ENCODE results near the gene FAM193A.
"Not testable (repeated sequence)": the region's sequence is repeated elsewhere in the genome, so short reads cannot be mapped to it uniquely, and the experiment has no call there.

Gene FAM193A

GRCh38 chr4:2576290-2576689, 39.8 kb downstream of the FAM193A start:
- Histone ChIP-seq H3K36me3 (ENCODE audit: control insufficient read depth in 2 of 2, insufficient read depth in 2 of 2, low read length in 2 of 2) (peaks cover 0 to 6% of the 10 kb centered on the region in 2 donors), H3K4me1 (ENCODE audit: control insufficient read depth, insufficient read depth, low read length) (peaks cover 14% of the 10 kb centered on the region), H3K9ac (ENCODE audit: low read length in 2 of 2) (no peak overlapping the region), H3K4me3 (ENCODE audit: low read length in 2 of 2) (no peak overlapping the region), H3K27ac (ENCODE audit: low read length) (no peak overlapping the region), H3K9me3 (ENCODE audit: control insufficient read depth in 2 of 2, low read length in 2 of 2) (no peaks in the 10 kb centered on the region), H3K27me3 (ENCODE audit: control insufficient read depth in 1 of 2, insufficient read depth in 2 of 2, low read length in 2 of 2) (no peaks in the 10 kb centered on the region)

- Histone ChIP-seq H3K36me3 (ENCODE audit: control insufficient read depth in 2 of 2, insufficient read depth in 2 of 2, low read length in 2 of 2) (peaks cover 0 to 6% of the 10 kb centered on the region in 2 donors), H3K4me1 (ENCODE audit: control insufficient read depth, insufficient read depth, low read length) (peaks cover 12% of the 10 kb centered on the region), H3K27me3 (ENCODE audit: control insufficient read depth in 1 of 2, insufficient read depth in 2 of 2, low read length in 2 of 2) (no peaks in the 10 kb centered on the region), H3K4me3 (ENCODE audit: low read length in 2 of 2) (no peak overlapping the region), H3K9me3 (ENCODE audit: control insufficient read depth in 2 of 2, low read length in 2 of 2) (no peaks in the 10 kb centered on the region), H3K27ac (ENCODE audit: low read length) (no peak overlapping the region), H3K9ac (ENCODE audit: low read length in 2 of 2) (no peak overlapping the region)
Measured at GRCh38 chr4:2578106-2578505, 41.7 kb downstream of the FAM193A start.

GRCh38 chr4:2579910-2580309, 43.5 kb downstream of the FAM193A start:
- Histone ChIP-seq H3K9ac (ENCODE audit: low read length in 2 of 2) (no peak overlapping the region), H3K36me3 (ENCODE audit: control insufficient read depth in 2 of 2, insufficient read depth in 2 of 2, low read length in 2 of 2) (peaks cover 0 to 6% of the 10 kb centered on the region in 2 donors), H3K4me3 (ENCODE audit: low read length in 2 of 2) (no peak overlapping the region), H3K9me3 (ENCODE audit: control insufficient read depth in 2 of 2, low read length in 2 of 2) (no peaks in the 10 kb centered on the region), H3K27ac (ENCODE audit: low read length) (no peak overlapping the region), H3K27me3 (ENCODE audit: control insufficient read depth in 1 of 2, insufficient read depth in 2 of 2, low read length in 2 of 2) (no peaks in the 10 kb centered on the region), H3K4me1 (ENCODE audit: control insufficient read depth, insufficient read depth, low read length) (peaks cover 10% of the 10 kb centered on the region)

- Histone ChIP-seq H3K4me3 (ENCODE audit: low read length in 2 of 2) (no peak overlapping the region), H3K9me3 (ENCODE audit: control insufficient read depth in 2 of 2, low read length in 2 of 2) (no peaks in the 10 kb centered on the region), H3K4me1 (ENCODE audit: control insufficient read depth, insufficient read depth, low read length) (peaks cover 22% of the 10 kb centered on the region), H3K27me3 (ENCODE audit: control insufficient read depth in 1 of 2, insufficient read depth in 2 of 2, low read length in 2 of 2) (no peaks in the 10 kb centered on the region), H3K27ac (ENCODE audit: low read length) (no peak overlapping the region), H3K36me3 (ENCODE audit: control insufficient read depth in 2 of 2, insufficient read depth in 2 of 2, low read length in 2 of 2) (peaks cover 0 to 2% of the 10 kb centered on the region in 2 donors), H3K9ac (ENCODE audit: low read length in 2 of 2) (no peak overlapping the region)
Measured at GRCh38 chr4:2583092-2583491, 46.6 kb downstream of the FAM193A start.

GRCh38 chr4:2583517-2583916, 47.1 kb downstream of the FAM193A start:
- peaks cover 26% of the 10 kb centered on the region for H3K4me1 ChIP-seq (ENCODE audit: control insufficient read depth, insufficient read depth, low read length)

GRCh38 chr4:2586502-2586901, 50.1 kb downstream of the FAM193A start:
- no peaks in the 10 kb centered on the region for H3K36me3 ChIP-seq (ENCODE audit: control insufficient read depth in 2 of 2, insufficient read depth in 2 of 2, low read length in 2 of 2)

More at GRCh38 chr4:2583517-2583916, 47.1 kb downstream of the FAM193A start:
- H3K27ac ChIP-seq (ENCODE audit: low read length): no peak overlapping the region
- no peak overlapping the region for H3K9ac ChIP-seq (ENCODE audit: low read length in 2 of 2)
- H3K36me3 ChIP-seq (ENCODE audit: control insufficient read depth in 2 of 2, insufficient read depth in 2 of 2, low read length in 2 of 2): peaks cover 0 to 2% of the 10 kb centered on the region in 2 donors
- H3K9me3 ChIP-seq (ENCODE audit: control insufficient read depth in 2 of 2, low read length in 2 of 2): no peaks in the 10 kb centered on the region
- no peaks in the 10 kb centered on the region for H3K27me3 ChIP-seq (ENCODE audit: control insufficient read depth in 1 of 2, insufficient read depth in 2 of 2, low read length in 2 of 2)
- no peak overlapping the region for H3K4me3 ChIP-seq (ENCODE audit: low read length in 2 of 2)

GRCh38 chr4:2587213-2587823, 50.9 kb downstream of the FAM193A start:
- Histone ChIP-seq H3K4me1 (ENCODE audit: control insufficient read depth, insufficient read depth, low read length) (peaks cover 38% of the 10 kb centered on the region), H3K36me3 (ENCODE audit: control insufficient read depth in 2 of 2, insufficient read depth in 2 of 2, low read length in 2 of 2) (no peaks in the 10 kb centered on the region), H3K27ac (ENCODE audit: low read length) (no peak overlapping the region), H3K4me3 (ENCODE audit: low read length in 2 of 2) (peak overlapping the region in 1 of 2 donors; percentile 40), H3K9ac (ENCODE audit: low read length in 2 of 2) (no peak overlapping the region), H3K9me3 (ENCODE audit: control insufficient read depth in 2 of 2, low read length in 2 of 2) (no peaks in the 10 kb centered on the region), H3K27me3 (ENCODE audit: control insufficient read depth in 1 of 2, insufficient read depth in 2 of 2, low read length in 2 of 2) (no peaks in the 10 kb centered on the region)

More at GRCh38 chr4:2586502-2586901, 50.1 kb downstream of the FAM193A start:
- Histone ChIP-seq H3K4me1 (ENCODE audit: control insufficient read depth, insufficient read depth, low read length) (peaks cover 32% of the 10 kb centered on the region), H3K9me3 (ENCODE audit: control insufficient read depth in 2 of 2, low read length in 2 of 2) (no peaks in the 10 kb centered on the region), H3K27ac (ENCODE audit: low read length) (no peak overlapping the region), H3K27me3 (ENCODE audit: control insufficient read depth in 1 of 2, insufficient read depth in 2 of 2, low read length in 2 of 2) (no peaks in the 10 kb centered on the region), H3K4me3 (ENCODE audit: low read length in 2 of 2) (no peak overlapping the region), H3K9ac (ENCODE audit: low read length in 2 of 2) (no peak overlapping the region)

GRCh38 chr4:2588259-2588658, 51.8 kb downstream of the FAM193A start:
- Histone ChIP-seq H3K36me3 (ENCODE audit: control insufficient read depth in 2 of 2, insufficient read depth in 2 of 2, low read length in 2 of 2) (no peaks in the 10 kb centered on the region), H3K4me3 (ENCODE audit: low read length in 2 of 2) (no peak overlapping the region), H3K27ac (ENCODE audit: low read length) (no peak overlapping the region), H3K9me3 (ENCODE audit: control insufficient read depth in 2 of 2, low read length in 2 of 2) (no peaks in the 10 kb centered on the region), H3K27me3 (ENCODE audit: control insufficient read depth in 1 of 2, insufficient read depth in 2 of 2, low read length in 2 of 2) (no peaks in the 10 kb centered on the region), H3K4me1 (ENCODE audit: control insufficient read depth, insufficient read depth, low read length) (peaks cover 38% of the 10 kb centered on the region), H3K9ac (ENCODE audit: low read length in 2 of 2) (no peak overlapping the region)

GRCh38 chr4:2591189-2591588, 54.7 kb downstream of the FAM193A start:
- Histone ChIP-seq H3K9ac (ENCODE audit: low read length in 2 of 2) (no peak overlapping the region), H3K36me3 (ENCODE audit: control insufficient read depth in 2 of 2, insufficient read depth in 2 of 2, low read length in 2 of 2) (peaks cover 0 to 3% of the 10 kb centered on the region in 2 donors), H3K27ac (ENCODE audit: low read length) (no peak overlapping the region), H3K4me3 (ENCODE audit: low read length in 2 of 2) (peak overlapping the region in 1 of 2 donors; percentile 22), H3K27me3 (ENCODE audit: control insufficient read depth in 1 of 2, insufficient read depth in 2 of 2, low read length in 2 of 2) (no peaks in the 10 kb centered on the region), H3K4me1 (ENCODE audit: control insufficient read depth, insufficient read depth, low read length) (peaks cover 38% of the 10 kb centered on the region), H3K9me3 (ENCODE audit: control insufficient read depth in 2 of 2, low read length in 2 of 2) (no peaks in the 10 kb centered on the region)

- not testable (repeated sequence) for H3K4me3 ChIP-seq (ENCODE audit: low read length in 2 of 2); H3K27me3 ChIP-seq (ENCODE audit: control insufficient read depth in 1 of 2, insufficient read depth in 2 of 2, low read length in 2 of 2); H3K36me3 ChIP-seq (ENCODE audit: control insufficient read depth in 2 of 2, insufficient read depth in 2 of 2, low read length in 2 of 2); H3K9me3 ChIP-seq (ENCODE audit: control insufficient read depth in 2 of 2, low read length in 2 of 2); H3K27ac ChIP-seq (ENCODE audit: low read length); H3K9ac ChIP-seq (ENCODE audit: low read length in 2 of 2)
- H3K4me1 ChIP-seq (ENCODE audit: control insufficient read depth, insufficient read depth, low read length): peaks cover 39% of the 10 kb centered on the region
Measured at GRCh38 chr4:2592014-2592413, 55.6 kb downstream of the FAM193A start.

GRCh38 chr4:2592572-2592971, 56.1 kb downstream of the FAM193A start:
- no peak overlapping the region for H3K9ac ChIP-seq (ENCODE audit: low read length in 2 of 2)
- H3K27me3 ChIP-seq (ENCODE audit: control insufficient read depth in 1 of 2, insufficient read depth in 2 of 2, low read length in 2 of 2): no peaks in the 10 kb centered on the region
- H3K36me3 ChIP-seq (ENCODE audit: control insufficient read depth in 2 of 2, insufficient read depth in 2 of 2, low read length in 2 of 2): peaks cover 0 to 7% of the 10 kb centered on the region in 2 donors
- H3K9me3 ChIP-seq (ENCODE audit: control insufficient read depth in 2 of 2, low read length in 2 of 2): no peaks in the 10 kb centered on the region
- no peak overlapping the region for H3K4me3 ChIP-seq (ENCODE audit: low read length in 2 of 2)
- peaks cover 36% of the 10 kb centered on the region for H3K4me1 ChIP-seq (ENCODE audit: control insufficient read depth, insufficient read depth, low read length)
- H3K27ac ChIP-seq (ENCODE audit: low read length): no peak overlapping the region
